Cardiac muscle cell (in vitro differentiated cells and primary cell): ENCODE measurements around the gene SERPINC1. TPM values are rescaled to one million over a fixed set of nuclear protein-coding genes. Genes with fewer than 3 reads are reported as not detected.
"Not testable (repeated sequence)": the region's sequence is repeated elsewhere in the genome, so short reads cannot be mapped to it uniquely, and the experiment has no call there.

ENCODE experiments used
- DNase-seq, 2 donors: peaks; one replicate each; pipeline versions ENCODE4 v3.0.0 to v3.0.0-alpha.2; 2010 to 2017; ENCODE audit warnings: low read depth in 1 of 2, low spot score in 1 of 2
- H3K27ac ChIP-seq: fragments of 200-600 bp; sonication (generic); 2 replicates; pipeline ENCODE4 v1.5.1; 2016
- H3K27me3 ChIP-seq: fragments of 200-600 bp; sonication (generic); 2 replicates; pipeline ENCODE4 v1.6.0; 2016; ENCODE audit warnings: control low read depth
- H3K36me3 ChIP-seq: fragments of 200-600 bp; sonication (generic); 2 replicates; pipeline ENCODE4 v1.5.1; 2016; ENCODE audit warnings: control low read depth
- H3K4me1 ChIP-seq: fragments of 200-600 bp; sonication (generic); 2 replicates; pipeline ENCODE4 v1.8.1; 2017; ENCODE audit warnings: low read depth, mild to moderate bottlenecking, mixed run types
- H3K4me3 ChIP-seq: fragments of 200-600 bp; sonication (generic); 2 replicates; pipeline ENCODE4 v1.5.1; 2016; ENCODE audit warnings: mild to moderate bottlenecking
- H3K9me3 ChIP-seq: fragments of 200-600 bp; sonication (generic); 2 replicates; pipeline ENCODE4 v1.5.1; 2017; ENCODE audit warnings: low read depth, mild to moderate bottlenecking, control low read depth
- polyA plus RNA-seq: library from polyadenylated mRNA; unstranded; fragments of >200 nt; fragmentation: Nextera tagmentation; extraction: Ambion mirVana; gene quantifications from 2 replicates; pipeline ENCODE4 v1.2.1, GENCODE V29; 2016
- total RNA-seq: library from RNA; depleted of rRNA; stranded (reverse); fragments of >200 nt; gene quantifications from 2 replicates; pipeline ENCODE4 v1.2.3, GENCODE V29; 2016
- TF ChIP-seq, protein P1 (sequence below): IDR thresholded peaks from 2 replicates; pipeline ENCODE4 v1.5.1; 2012; ENCODE audit warnings: low read depth, mild to moderate bottlenecking, low read length

SERPINC1 gene
- total and polyA plus RNA-seq, 2 experiments from 2014 or later: 0.36 TPM; not detected in 1

GRCh38 chr1:173889885-173890284 is 27.2 kb downstream of the SERPINC1 start:
- Histone ChIP-seq H3K27me3 (no peaks in the 10 kb centered on the region), H3K36me3 (peaks cover 5% of the 10 kb centered on the region), H3K27ac (no peak overlapping the region), H3K9me3 (no peaks in the 10 kb centered on the region), H3K4me1 (no peaks in the 10 kb centered on the region), H3K4me3 (no peak overlapping the region)
- TF ChIP-seq, protein P1, sequence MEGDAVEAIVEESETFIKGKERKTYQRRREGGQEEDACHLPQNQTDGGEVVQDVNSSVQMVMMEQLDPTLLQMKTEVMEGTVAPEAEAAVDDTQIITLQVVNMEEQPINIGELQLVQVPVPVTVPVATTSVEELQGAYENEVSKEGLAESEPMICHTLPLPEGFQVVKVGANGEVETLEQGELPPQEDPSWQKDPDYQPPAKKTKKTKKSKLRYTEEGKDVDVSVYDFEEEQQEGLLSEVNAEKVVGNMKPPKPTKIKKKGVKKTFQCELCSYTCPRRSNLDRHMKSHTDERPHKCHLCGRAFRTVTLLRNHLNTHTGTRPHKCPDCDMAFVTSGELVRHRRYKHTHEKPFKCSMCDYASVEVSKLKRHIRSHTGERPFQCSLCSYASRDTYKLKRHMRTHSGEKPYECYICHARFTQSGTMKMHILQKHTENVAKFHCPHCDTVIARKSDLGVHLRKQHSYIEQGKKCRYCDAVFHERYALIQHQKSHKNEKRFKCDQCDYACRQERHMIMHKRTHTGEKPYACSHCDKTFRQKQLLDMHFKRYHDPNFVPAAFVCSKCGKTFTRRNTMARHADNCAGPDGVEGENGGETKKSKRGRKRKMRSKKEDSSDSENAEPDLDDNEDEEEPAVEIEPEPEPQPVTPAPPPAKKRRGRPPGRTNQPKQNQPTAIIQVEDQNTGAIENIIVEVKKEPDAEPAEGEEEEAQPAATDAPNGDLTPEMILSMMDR: no peak
- no peak for DNase-seq

DNA sequence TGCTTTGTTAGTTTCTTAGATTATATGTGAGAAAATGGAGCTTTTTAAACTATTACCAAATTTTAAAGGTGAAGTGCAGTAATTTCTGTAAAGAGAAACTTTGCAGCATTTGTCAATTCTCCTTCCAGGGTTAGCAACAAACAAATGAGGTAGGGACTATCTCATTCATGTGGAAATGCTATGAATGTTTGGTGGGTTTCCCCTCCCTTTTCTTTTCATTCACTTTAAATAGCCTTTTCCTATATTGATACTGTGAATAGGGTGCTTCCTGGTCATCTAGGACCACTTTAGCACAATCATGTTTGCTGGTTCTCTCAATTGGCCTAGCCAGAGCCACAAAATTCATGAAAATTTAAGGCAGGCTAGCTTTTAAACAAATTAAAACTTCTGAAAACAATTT is 28.4 kb downstream of the SERPINC1 start:
- peaks cover 5% of the 10 kb centered on the region for H3K36me3 ChIP-seq
- no peaks in the 10 kb centered on the region for H3K4me1 ChIP-seq
- H3K27me3 ChIP-seq: no peaks in the 10 kb centered on the region
- DNase-seq: no peak
- TF ChIP-seq, protein P1: no peak
- H3K9me3 ChIP-seq: no peaks in the 10 kb centered on the region
- H3K27ac ChIP-seq: no peak overlapping the region
- H3K4me3 ChIP-seq: no peak overlapping the region

DNA sequence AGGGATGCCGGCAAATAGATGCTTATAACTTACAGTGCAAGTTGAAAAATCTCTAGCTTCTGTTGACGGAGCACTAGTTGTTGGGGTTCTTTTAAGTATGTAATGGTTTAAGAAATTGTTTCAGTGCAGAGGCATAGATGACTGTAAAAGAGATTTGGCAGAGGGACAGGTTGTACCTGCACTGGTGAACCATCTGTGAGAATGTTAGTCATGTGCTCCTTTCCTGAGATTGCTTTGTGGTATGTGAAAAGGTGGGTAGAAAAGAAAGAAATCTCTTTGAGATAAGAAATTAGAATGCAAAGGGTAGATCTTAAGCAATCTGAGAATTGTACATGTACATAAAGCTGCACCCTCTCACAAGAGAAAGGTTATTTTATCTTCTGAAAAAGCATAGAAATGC is 29.5 kb downstream of the SERPINC1 start:
- no peaks in the 10 kb centered on the region for H3K4me1 ChIP-seq
- H3K27me3 ChIP-seq: no peaks in the 10 kb centered on the region
- no peak for DNase-seq
- no peak overlapping the region for H3K27ac ChIP-seq
- no peak overlapping the region for H3K4me3 ChIP-seq
- peaks cover 5% of the 10 kb centered on the region for H3K36me3 ChIP-seq
- TF ChIP-seq, protein P1: no peak
- H3K9me3 ChIP-seq: no peaks in the 10 kb centered on the region

DNA sequence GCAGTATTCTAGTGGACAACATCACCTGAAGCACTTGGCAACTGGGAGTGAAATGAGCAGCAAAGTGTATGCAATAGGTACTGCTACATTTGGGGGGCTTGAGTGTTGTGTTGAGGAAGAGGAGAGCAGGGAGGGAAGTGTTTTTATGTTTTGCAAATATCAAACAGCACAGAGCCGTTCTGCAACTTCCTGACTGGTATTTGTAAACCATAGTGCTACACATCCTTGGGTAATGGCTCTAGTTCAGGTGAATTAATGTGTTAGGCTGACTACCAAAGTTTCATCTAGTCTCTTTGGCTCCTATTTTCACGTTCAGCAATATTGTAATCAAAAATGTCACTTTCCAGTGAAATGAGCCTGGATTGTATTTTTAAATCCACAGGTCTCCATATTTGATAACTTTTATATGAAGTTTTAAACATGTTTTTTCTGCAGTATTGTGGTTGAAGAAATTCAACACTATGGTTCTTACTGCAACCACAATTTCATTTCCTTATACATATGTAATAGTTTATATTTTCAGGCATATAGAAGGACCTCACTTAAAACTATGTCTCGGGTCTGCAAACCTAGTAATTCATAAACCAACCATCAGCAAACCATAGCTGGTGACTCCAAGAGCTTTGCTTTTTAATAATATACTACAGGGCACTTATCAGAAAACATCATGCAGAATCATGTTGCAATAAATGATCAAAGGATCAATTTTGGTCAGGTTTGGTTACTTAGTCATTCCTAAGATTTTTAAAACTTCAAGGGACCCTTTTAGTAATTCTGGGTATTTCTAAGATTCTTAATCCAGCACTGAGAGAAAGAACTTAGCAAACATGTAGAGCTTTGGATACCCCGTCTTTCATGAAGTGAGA is 30.1 kb downstream of the SERPINC1 start:
- TF ChIP-seq, protein P1: no peak
- Histone ChIP-seq H3K27me3 (no peaks in the 10 kb centered on the region), H3K36me3 (peaks cover 5% of the 10 kb centered on the region), H3K4me3 (no peak overlapping the region), H3K27ac (no peak overlapping the region), H3K9me3 (no peaks in the 10 kb centered on the region), H3K4me1 (no peaks in the 10 kb centered on the region)
- no peak for DNase-seq

DNA sequence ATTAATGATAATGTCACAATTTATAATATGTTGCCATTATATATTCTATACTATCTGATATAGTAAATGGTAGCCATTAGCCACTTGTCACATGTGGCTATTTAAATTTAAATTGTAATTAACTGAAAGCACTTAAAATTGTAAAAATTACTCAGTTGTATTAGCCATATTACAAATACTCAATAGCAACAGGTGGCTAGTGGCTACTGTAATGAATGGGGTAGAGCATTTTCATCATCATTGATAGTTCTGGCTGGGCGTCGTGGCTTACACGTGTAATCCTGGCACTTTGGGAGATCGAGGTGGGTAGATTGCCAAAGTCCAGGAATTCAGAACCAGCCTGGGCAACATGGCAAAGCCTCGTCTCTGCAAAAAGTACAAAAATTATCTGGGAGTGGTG is 32.4 kb downstream of the SERPINC1 start:
- TF ChIP-seq, protein P1: no peak
- H3K27me3 ChIP-seq: no peaks in the 10 kb centered on the region
- no peak overlapping the region for H3K4me3 ChIP-seq
- H3K4me1 ChIP-seq: no peaks in the 10 kb centered on the region
- H3K9me3 ChIP-seq: no peaks in the 10 kb centered on the region
- no peak overlapping the region for H3K27ac ChIP-seq
- peaks cover 5% of the 10 kb centered on the region for H3K36me3 ChIP-seq
- DNase-seq: no peak

DNA sequence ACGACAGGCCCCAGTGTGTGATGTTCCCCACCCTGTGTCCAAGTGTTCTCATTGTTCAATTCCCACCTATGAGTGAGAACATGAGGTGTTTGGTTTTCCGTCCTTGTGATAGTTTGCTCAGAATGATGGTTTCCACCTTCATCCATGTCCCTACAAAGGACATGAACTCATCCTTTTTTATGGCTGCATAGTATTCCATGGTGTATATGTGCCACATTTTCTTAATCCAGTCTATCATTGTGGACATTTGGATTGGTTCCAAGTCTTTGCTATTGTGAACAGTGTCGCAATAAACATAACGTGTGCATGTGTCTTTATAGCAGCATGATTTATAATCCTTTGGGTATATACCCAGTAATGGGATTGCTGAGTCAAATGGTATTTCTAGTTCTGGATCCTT is 36.0 kb downstream of the SERPINC1 start:
- H3K27ac ChIP-seq, H3K27me3 ChIP-seq, H3K4me1 ChIP-seq, H3K4me3 ChIP-seq, H3K9me3 ChIP-seq, DNase-seq: not testable (repeated sequence)
- H3K36me3 ChIP-seq: peaks cover 10% of the 10 kb centered on the region
